Endothelial cell of umbilical vein (primary cell): ENCODE measurements around the gene SEBOX. TPM values are rescaled to one million over a fixed set of nuclear protein-coding genes. Genes with fewer than 3 reads are reported as not detected.

Source experiments
- BruUV-seq: library from RNA; stranded (reverse); fragments of 400-500 nt; replicated peaks from 2 replicates; lab custom pipeline; 2021; lab: Mats Ljungman, UMichigan
- CTCF ChIA-PET: fragments of 300-600, 350-600 bp; sonication (Branson Sonifier 250); formaldehyde crosslinking; loops from one replicate; lab custom pipeline; 2021; ENCODE audit warnings: antibody characterized with exemption, inconsistent platforms; lab: Charles Lee
- POLR2A ChIA-PET: fragments of 300-600, 350-600 bp; sonication (Branson Sonifier 250); formaldehyde crosslinking; loops from one replicate; lab custom pipeline; 2021; ENCODE audit warnings: antibody characterized with exemption, inconsistent platforms; lab: Charles Lee
- DNase-seq: peaks from one replicate; pipeline ENCODE4 v3.0.0-alpha.2; 2011; ENCODE audit warnings: low read depth, low spot score
- FAIRE-seq: peaks from 2 replicates; lab custom pipeline; 2011; peaks lifted over from hg19 to GRCh38; lab: Jason Lieb, UNC
- H2AFZ ChIP-seq: 2 replicates; pipeline ENCODE4 v1.6.0; 2012; ENCODE audit warnings: low read depth, low read length, control low read depth, inconsistent platforms
- H3K27ac ChIP-seq: 2 replicates; pipeline ENCODE4 v1.5.1; 2011; ENCODE audit warnings: low read depth, mild to moderate bottlenecking, control low read depth, low read length, moderate library complexity; ENCODE audit not compliant: insufficient read depth
- H3K27me3 ChIP-seq, 2 experiments: 2 replicates each; pipeline versions ENCODE4 v1.6.0 to v1.6.1; 2011; ENCODE audit warnings: low read length in 2 of 2, mixed read lengths in 1 of 2; ENCODE audit not compliant: control insufficient read depth in 2 of 2, insufficient read depth in 2 of 2
- H3K36me3 ChIP-seq, 2 experiments: 2 replicates in 1 of 2; 3 replicates in 1 of 2; pipeline ENCODE4 v1.5.1; 2011; ENCODE audit warnings: low read length in 2 of 2, mild to moderate bottlenecking in 1 of 2, moderate library complexity in 1 of 2; ENCODE audit not compliant: control insufficient read depth in 2 of 2, insufficient read depth in 2 of 2; ENCODE audit errors: extremely low read depth in 1 of 2
- H3K4me1 ChIP-seq: 3 replicates; pipeline ENCODE4 v1.5.1; 2011; ENCODE audit warnings: mild to moderate bottlenecking, low read length; ENCODE audit not compliant: control insufficient read depth, insufficient read depth; ENCODE audit errors: extremely low read depth
- H3K4me2 ChIP-seq: 2 replicates; pipeline ENCODE4 v1.6.1; 2011; ENCODE audit warnings: low read length, control low read depth, mixed read lengths; ENCODE audit not compliant: insufficient read depth
- H3K4me3 ChIP-seq, 3 experiments: fragments of 200-600 bp in 1 of 3; sonication (generic), shearing (Covaris generic) in 1 of 3; replicated peaks in 1 of 3; 2 replicates each; pipeline ENCODE4 v1.5.1; 2011 to 2016; ENCODE audit warnings: control low read depth in 3 of 3, low read length in 3 of 3, mild to moderate bottlenecking in 2 of 3, inconsistent platforms in 1 of 3, low read depth in 1 of 3, moderate library complexity in 1 of 3; ENCODE audit not compliant: insufficient read depth in 1 of 3
- H3K79me2 ChIP-seq: 2 replicates; pipeline ENCODE4 v1.6.0; 2012; ENCODE audit warnings: low read length, inconsistent platforms; ENCODE audit not compliant: control insufficient read depth, insufficient read depth
- H3K9ac ChIP-seq: replicated peaks from 2 replicates; pipeline ENCODE3; 2011; ENCODE audit warnings: low read length, control low read depth; ENCODE audit not compliant: insufficient read depth; ENCODE audit errors: extremely low read depth
- H3K9me1 ChIP-seq: replicated peaks from 3 replicates; pipeline ENCODE4 v1.6.0; 2011; ENCODE audit warnings: mild to moderate bottlenecking, low read length; ENCODE audit not compliant: control insufficient read depth, insufficient read depth; ENCODE audit errors: extremely low read depth
- H3K9me3 ChIP-seq: replicated peaks from 2 replicates; pipeline ENCODE4 v1.5.1; 2012; ENCODE audit warnings: low read length, inconsistent platforms; ENCODE audit not compliant: control insufficient read depth, insufficient read depth
- H4K20me1 ChIP-seq: replicated peaks from 2 replicates; pipeline ENCODE3; 2011; ENCODE audit warnings: mild to moderate bottlenecking, low read length; ENCODE audit not compliant: control insufficient read depth, insufficient read depth; ENCODE audit errors: extremely low read depth
- CTCF ChIP-seq, 2 donors: IDR thresholded peaks; 1 replicate in 1 of 2; 2 replicates in 1 of 2; pipeline ENCODE4 v1.5.1; 2011; ENCODE audit warnings: low read length in 2 of 2, mild to moderate bottlenecking in 2 of 2, moderate library complexity in 2 of 2, control low read depth in 1 of 2, inconsistent platforms in 1 of 2, low read depth in 1 of 2; ENCODE audit not compliant: insufficient read depth in 1 of 2; ENCODE audit errors: extremely low read depth in 1 of 2
- EZH2 ChIP-seq: IDR thresholded peaks from 2 replicates; pipeline ENCODE4 v1.6.1; 2012; ENCODE audit warnings: borderline replicate concordance, low read depth, mild to moderate bottlenecking, moderate library complexity, low read length, inconsistent platforms; ENCODE audit not compliant: severe bottlenecking
- FOS ChIP-seq: IDR thresholded peaks from 2 replicates; pipeline ENCODE4 v1.6.1; 2011; ENCODE audit warnings: mild to moderate bottlenecking, low read length, moderate library complexity, borderline replicate concordance; ENCODE audit not compliant: insufficient read depth
- GATA2 ChIP-seq: IDR thresholded peaks from 2 replicates; pipeline ENCODE4 v1.7.0; 2011; ENCODE audit warnings: low read depth, mild to moderate bottlenecking, moderate library complexity, mixed read lengths, low read length; ENCODE audit not compliant: insufficient read length, insufficient read depth
- JUN ChIP-seq: IDR thresholded peaks from 2 replicates; pipeline ENCODE4 v1.6.1; 2011; ENCODE audit warnings: borderline replicate concordance, low read depth; ENCODE audit not compliant: insufficient read length, insufficient read depth
- MAX ChIP-seq: IDR thresholded peaks from 2 replicates; pipeline ENCODE4 v1.6.1; 2011; ENCODE audit not compliant: insufficient read depth, insufficient read length
- MYC ChIP-seq: IDR thresholded peaks from one replicate; pipeline ENCODE4 v1.6.1; 2011; ENCODE audit warnings: mild to moderate bottlenecking, low read depth, low read length
- POLR2A ChIP-seq: IDR thresholded peaks from 2 replicates; pipeline ENCODE4 v1.6.1; 2012; ENCODE audit warnings: low read depth, mild to moderate bottlenecking, control low read depth, low read length
- POLR2AphosphoS5 ChIP-seq: IDR thresholded peaks from 2 replicates; pipeline ENCODE4 v1.6.1; 2012; ENCODE audit warnings: low read depth, mild to moderate bottlenecking, control low read depth, low read length, moderate library complexity; ENCODE audit not compliant: insufficient read depth
- dilution Hi-C: fragments of 300-500 bp; cut with MboI; formaldehyde crosslinking; loops from one replicate; pipeline ENCODE4 v1.15.0; 2019; ENCODE audit warnings: low sequenced_read_pairs; ENCODE audit not compliant: extremely low pct_ligation_motif_present
- intact Hi-C: fragments of 100-400 bp; cut with micrococcal nuclease; formaldehyde crosslinking; loops from one replicate; pipeline ENCODE4 v1.10.0; 2022
- polyA plus RNA-seq, 4 experiments: library from polyadenylated mRNA; depleted of rRNA in 3 of 4; stranded (reverse) in 3 of 4; unstranded in 1 of 4; fragments of >200 nt; gene quantifications; 2 replicates each; pipeline versions ENCODE4 v1.2.1 to v1.2.3, GENCODE V29; 2011 to 2012; ENCODE audit warnings: missing spikeins in 1 of 4
- total RNA-seq: library from RNA; stranded (reverse); gene quantifications from 2 replicates; pipeline ENCODE4 v1.2.3, GENCODE V29; 2021

SEBOX gene
- total and polyA plus RNA-seq, 2 donors (not counting 3 experiments of a cell fraction or from before 2014, with no cell fraction given): not detected

GRCh38 chr17:28406473-28406814 is 41.4 kb upstream of the SEBOX start:
- no peaks in the 10 kb centered on the region for H3K9me1 ChIP-seq
- ChIA-PET POLR2A (no interaction called here), CTCF (interaction anchor here (1.5 to 5.1 kb wide), 2 partner anchors 10 to 12 kb away, joined by 3 to 34 read pairs; no protein-coding TSS in a partner anchor)
- no peaks in the 10 kb centered on the region for H3K36me3 ChIP-seq
- dilution Hi-C loops: no loop called here
- intact Hi-C loops: no loop called here
- BruUV-seq: no TSS peak
- DNase-seq (no peak), FAIRE-seq (no peak)
- H3K4me2 ChIP-seq: peak overlapping the region; percentile 13
- H3K79me2 ChIP-seq: no peaks in the 10 kb centered on the region
- peak overlapping the region in 1 of 3 experiments; percentile 54 for H3K4me3 ChIP-seq
- TF ChIP-seq MAX (no peak), POLR2A (no peak), POLR2AphosphoS5 (no peak), JUN (no peak), GATA2 (no peak), CTCF (IDR thresholded peaks at IDR 0.05; ENCODE audit: extremely low read depth in 1 of 2, insufficient read depth in 1 of 2, low read depth in 1 of 2, low read length in 2 of 2) (no peak), MYC (no peak), FOS (no peak), EZH2 (no peak)
- H3K27me3 ChIP-seq: peaks cover 6% of the 10 kb centered on the region in 2 experiments
- H3K4me1 ChIP-seq: peaks cover 9% of the 10 kb centered on the region
- no peak overlapping the region for H3K27ac ChIP-seq
- no peak overlapping the region for H3K9ac ChIP-seq
- H3K9me3 ChIP-seq: no peaks in the 10 kb centered on the region
- H4K20me1 ChIP-seq: no peaks in the 10 kb centered on the region
- peak overlapping the region; percentile 86 for H2AFZ ChIP-seq
